Kidney (tissue), 14 donors: Measurements from ENCODE around the gene LCAT. TPM values are rescaled to one million over a fixed set of nuclear protein-coding genes. Genes with fewer than 3 reads are reported as not detected.

Experiments
- DNase-seq, 5 donors: peaks; one replicate each; pipeline ENCODE4 v3.0.0-alpha.2; 2013 to 2020
- FAIRE-seq: peaks from 2 replicates; lab custom pipeline; 2012; peaks lifted over from hg19 to GRCh38; lab: Jason Lieb, UNC
- H3K27ac ChIP-seq, 2 donors: one replicate each; pipeline ENCODE4 v1.7.0; 2013; ENCODE audit warnings: low read depth in 2 of 2, low read length in 2 of 2, inconsistent platforms in 1 of 2
- H3K27me3 ChIP-seq: one replicate; pipeline ENCODE4 v1.7.1; 2013; ENCODE audit warnings: low read length, inconsistent platforms; ENCODE audit not compliant: control insufficient read depth, insufficient read depth
- H3K36me3 ChIP-seq, 3 donors: one replicate each; pipeline versions ENCODE4 v1.7.0 to v1.7.1; 2013; ENCODE audit warnings: low read length in 3 of 3, control low read depth in 1 of 3, inconsistent platforms in 1 of 3; ENCODE audit not compliant: insufficient read depth in 3 of 3, control insufficient read depth in 2 of 3
- H3K4me1 ChIP-seq, 3 donors: one replicate each; pipeline versions ENCODE4 v1.7.0 to v1.7.1; 2013; ENCODE audit warnings: low read length in 3 of 3, inconsistent platforms in 1 of 3, low read depth in 1 of 3; ENCODE audit not compliant: control insufficient read depth in 2 of 3, insufficient read depth in 2 of 3
- H3K4me3 ChIP-seq, 3 donors: one replicate each; pipeline versions ENCODE4 v1.7.0 to v1.8.1; 2013; ENCODE audit warnings: low read length in 3 of 3, control low read depth in 1 of 3, inconsistent platforms in 1 of 3
- H3K9ac ChIP-seq, 3 donors: one replicate each; pipeline versions ENCODE4 v1.7.0 to v1.7.1; 2013; ENCODE audit warnings: low read length in 3 of 3, control low read depth in 1 of 3, inconsistent platforms in 1 of 3
- H3K9me3 ChIP-seq, 3 donors: one replicate each; pipeline versions ENCODE4 v1.7.0 to v1.7.1; 2013; ENCODE audit warnings: low read length in 3 of 3, control low read depth in 1 of 3, inconsistent platforms in 1 of 3; ENCODE audit not compliant: control insufficient read depth in 2 of 3, insufficient read depth in 1 of 3
- intact Hi-C: fragments of 100-400 bp; cut with DNase I; formaldehyde crosslinking; loops from one replicate; pipeline ENCODE4 v1.11.1; 2022
- polyA plus RNA-seq: library from polyadenylated mRNA; stranded (reverse); fragments of 350-450 nt; fragmentation: Illumina TruSeq; extraction: RNeasy Lipid Tissue Mini Kit (QIAGEN cat#74804); gene quantifications from one replicate; pipeline ENCODE4 v1.2.3, GENCODE V29; 2014; ENCODE audit warnings: low read depth, low replicate concordance; ENCODE audit not compliant: insufficient read depth
- total RNA-seq: library from RNA; stranded (reverse); fragmentation: NEBNext Ultra II Directional; extraction: Animal tissue kit (Norgen Biotek cat#: 25700); gene quantifications from one replicate; pipeline ENCODE4 v1.2.1, GENCODE V29; 2021
- TF ChIP-seq, protein P1 (sequence below): IDR thresholded peaks from 3 replicates; pipeline ENCODE4 v1.5.1; 2012; ENCODE audit warnings: mild to moderate bottlenecking, moderate library complexity, borderline replicate concordance; ENCODE audit not compliant: insufficient read depth; ENCODE audit errors: extremely low read depth
- donor health status: control.
- donor health status: control.
- donor health status: control.
- donor health status: control.
- donor health status: control.
- donor health status: DM: yes; HTN: yes; CAD: no.
- donor health status: Normal renal cell carcinoma (clear cell type).

Gene LCAT
- total and polyA plus RNA-seq, 2 donors from 2014 or later, result 10.2 to 27.4 TPM

DNA sequence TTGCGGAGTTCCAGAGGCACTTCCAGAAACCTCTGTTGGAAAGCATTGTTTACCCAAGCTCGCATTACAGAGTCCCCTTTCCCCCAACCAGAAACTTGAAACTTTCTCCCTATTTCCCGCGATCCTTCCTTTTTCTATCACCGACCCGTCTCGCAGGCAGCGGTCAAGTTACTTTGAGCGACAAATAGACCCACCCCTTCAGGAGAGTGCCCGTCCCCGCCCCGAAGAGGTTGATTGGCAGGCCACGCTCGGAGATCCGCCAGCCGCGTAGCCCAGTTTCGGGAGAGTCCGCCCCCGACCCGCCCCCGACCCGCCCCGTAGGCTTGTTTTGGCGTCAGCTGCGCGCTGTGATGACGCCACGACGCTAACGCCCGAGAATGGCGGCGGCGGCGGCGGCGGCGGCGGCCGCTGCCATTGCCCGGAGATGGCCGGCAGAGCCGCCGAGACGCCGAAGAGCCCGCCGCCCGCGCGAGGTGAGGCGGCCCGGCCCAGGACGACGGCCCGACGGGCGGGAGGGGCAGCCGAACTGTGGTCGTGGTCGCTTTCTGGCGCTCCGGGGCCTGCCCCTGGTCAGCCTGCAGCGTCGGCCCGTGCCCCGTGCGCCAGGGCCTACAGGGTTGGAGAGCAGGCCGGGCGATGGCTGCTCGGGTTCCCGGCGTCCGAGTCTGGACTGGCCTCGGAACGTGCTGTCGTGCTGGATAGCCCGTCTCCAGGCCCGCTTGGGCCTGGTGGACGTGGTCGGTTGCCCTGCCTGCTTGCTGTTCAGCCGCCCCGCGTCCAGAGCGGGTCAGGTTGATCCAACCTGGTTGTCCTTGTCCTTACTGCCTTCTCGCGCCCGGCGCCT, 50.8 kb downstream of the LCAT start, which contains the start of gene PSKH1:
TSS of gene PSKH1 (plus strand) at position 356 of the 844 bp plus-strand sequence. CDS start 15,496 bp downstream, outside the sequence.
- H3K27me3 ChIP-seq, result no peaks in the 10 kb centered on the region
- no peaks in the 10 kb centered on the region for H3K36me3 ChIP-seq
- peak within 1 kb of the TSS; percentile 88 to 95 for H3K27ac ChIP-seq
- DNase-seq (peak; percentile 98 to 99 (median 98)), FAIRE-seq (no peak)
- H3K9me3 ChIP-seq, result no peaks in the 10 kb centered on the region
- TF ChIP-seq, protein P1, sequence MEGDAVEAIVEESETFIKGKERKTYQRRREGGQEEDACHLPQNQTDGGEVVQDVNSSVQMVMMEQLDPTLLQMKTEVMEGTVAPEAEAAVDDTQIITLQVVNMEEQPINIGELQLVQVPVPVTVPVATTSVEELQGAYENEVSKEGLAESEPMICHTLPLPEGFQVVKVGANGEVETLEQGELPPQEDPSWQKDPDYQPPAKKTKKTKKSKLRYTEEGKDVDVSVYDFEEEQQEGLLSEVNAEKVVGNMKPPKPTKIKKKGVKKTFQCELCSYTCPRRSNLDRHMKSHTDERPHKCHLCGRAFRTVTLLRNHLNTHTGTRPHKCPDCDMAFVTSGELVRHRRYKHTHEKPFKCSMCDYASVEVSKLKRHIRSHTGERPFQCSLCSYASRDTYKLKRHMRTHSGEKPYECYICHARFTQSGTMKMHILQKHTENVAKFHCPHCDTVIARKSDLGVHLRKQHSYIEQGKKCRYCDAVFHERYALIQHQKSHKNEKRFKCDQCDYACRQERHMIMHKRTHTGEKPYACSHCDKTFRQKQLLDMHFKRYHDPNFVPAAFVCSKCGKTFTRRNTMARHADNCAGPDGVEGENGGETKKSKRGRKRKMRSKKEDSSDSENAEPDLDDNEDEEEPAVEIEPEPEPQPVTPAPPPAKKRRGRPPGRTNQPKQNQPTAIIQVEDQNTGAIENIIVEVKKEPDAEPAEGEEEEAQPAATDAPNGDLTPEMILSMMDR, result no peak
- peak within 1 kb of the TSS; percentile 76 to 91 (median 84) for H3K4me3 ChIP-seq
- H3K9ac ChIP-seq, result peak within 1 kb of the TSS; percentile 74 to 98 (median 74)
- intact Hi-C loops, result no loop called here
- H3K4me1 ChIP-seq, result peaks cover 0 to 20% (median 8%) of the 10 kb centered on the region in 3 donors

DNA sequence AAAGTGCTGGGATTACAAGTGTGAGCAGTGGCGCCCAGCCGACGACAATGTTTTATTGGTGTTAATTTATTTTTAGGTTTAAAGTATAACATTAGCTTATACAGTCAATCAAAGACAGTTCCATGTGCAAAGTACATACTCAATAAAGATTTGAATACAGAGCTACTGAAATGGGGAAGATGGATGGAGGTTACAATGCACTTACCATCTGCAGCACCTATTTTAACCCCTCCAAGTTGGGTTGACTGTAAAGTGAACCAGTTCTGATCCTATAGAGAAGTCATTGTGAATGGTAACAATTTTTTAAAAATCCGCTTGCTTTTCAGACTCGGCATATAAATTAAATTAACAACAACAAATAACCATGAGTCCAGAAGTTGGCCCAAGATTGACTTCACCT, 51.5 kb downstream of the LCAT start:
- FAIRE-seq (no peak), DNase-seq (no peak)
- Histone ChIP-seq H3K9ac (peak overlapping the region in 2 of 3 donors; percentile 31 to 64), H3K27ac (no peak overlapping the region), H3K4me3 (peak overlapping the region; percentile 56 to 72 (median 71)), H3K4me1 (peaks cover 0 to 20% (median 8%) of the 10 kb centered on the region in 3 donors), H3K27me3 (no peaks in the 10 kb centered on the region), H3K36me3 (no peaks in the 10 kb centered on the region), H3K9me3 (no peaks in the 10 kb centered on the region)
- TF ChIP-seq, protein P1, result no peak
- intact Hi-C loops, result no loop called here

Other genes starting within 250 kb of the LCAT start
- gene GFOD2, start 224.8 kb downstream of the LCAT start, total RNA-seq, result 24.5 TPM
- 14.5 TPM for gene GFOD2, start 224.8 kb downstream of the LCAT start, polyA plus RNA-seq
- 22.3 TPM for gene RANBP10, start 137.6 kb downstream of the LCAT start, total RNA-seq
- 7.0 TPM for gene RANBP10, start 137.6 kb downstream of the LCAT start, polyA plus RNA-seq
- 3.9 TPM for gene TSNAXIP1, start 137.2 kb downstream of the LCAT start, total RNA-seq
- gene TSNAXIP1, start 137.2 kb downstream of the LCAT start, polyA plus RNA-seq, result 2.8 TPM
- gene THAP11, start 101.8 kb downstream of the LCAT start, total RNA-seq, result 27.0 TPM
- gene THAP11, start 101.8 kb downstream of the LCAT start, polyA plus RNA-seq, result 21.4 TPM
- 76.4 TPM for gene NUTF2, start 97.2 kb downstream of the LCAT start, total RNA-seq
- gene NUTF2, start 97.2 kb downstream of the LCAT start, polyA plus RNA-seq, result 107 TPM
- 42.5 TPM for gene CENPT, start 96.4 kb downstream of the LCAT start, total RNA-seq
- 25.3 TPM for gene CENPT, start 96.4 kb downstream of the LCAT start, polyA plus RNA-seq
- gene EDC4, start 71.1 kb downstream of the LCAT start, total RNA-seq, result 56.5 TPM
- gene EDC4, start 71.1 kb downstream of the LCAT start, polyA plus RNA-seq, result 44.7 TPM
- 1.1 TPM for gene NRN1L, start 59.2 kb downstream of the LCAT start, total RNA-seq
- gene NRN1L, start 59.2 kb downstream of the LCAT start, polyA plus RNA-seq, result 1.2 TPM
- gene PSKH1, start 50.9 kb downstream of the LCAT start, total RNA-seq, result 33.2 TPM
- gene PSKH1, start 50.9 kb downstream of the LCAT start, polyA plus RNA-seq, result 23.6 TPM
- gene CTRL, start 12.3 kb downstream of the LCAT start, total RNA-seq, result 0.69 TPM
- not detected for gene CTRL, start 12.3 kb downstream of the LCAT start, polyA plus RNA-seq
- 78.6 TPM for gene PSMB10, start 7.3 kb downstream of the LCAT start, total RNA-seq
- gene PSMB10, start 7.3 kb downstream of the LCAT start, polyA plus RNA-seq, result 76.4 TPM
- gene SLC12A4, start 24.5 kb upstream of the LCAT start, total RNA-seq, result 66.2 TPM
- 16.7 TPM for gene SLC12A4, start 24.5 kb upstream of the LCAT start, polyA plus RNA-seq
- 0.19 TPM for gene DPEP3, start 36.4 kb upstream of the LCAT start, total RNA-seq
- not detected for gene DPEP3, start 36.4 kb upstream of the LCAT start, polyA plus RNA-seq
- 3.1 TPM for gene DPEP2, start 55.4 kb upstream of the LCAT start, total RNA-seq
- 0.99 TPM for gene DPEP2, start 55.4 kb upstream of the LCAT start, polyA plus RNA-seq
- gene DPEP2NB, start 71.8 kb upstream of the LCAT start, total RNA-seq, result not detected
- gene DPEP2NB, start 71.8 kb upstream of the LCAT start, polyA plus RNA-seq, result not detected
- gene DDX28, start 79.1 kb upstream of the LCAT start, total RNA-seq, result 10.6 TPM
- 13.1 TPM for gene DDX28, start 79.1 kb upstream of the LCAT start, polyA plus RNA-seq
- 12.5 TPM for gene DUS2, start 79.2 kb upstream of the LCAT start, total RNA-seq
- 12.1 TPM for gene DUS2, start 79.2 kb upstream of the LCAT start, polyA plus RNA-seq
- gene NFATC3, start 141.2 kb upstream of the LCAT start, total RNA-seq, result 37.7 TPM
- 15.0 TPM for gene NFATC3, start 141.2 kb upstream of the LCAT start, polyA plus RNA-seq